GM12878 (cell line): ENCODE data around the gene PITPNC1. TPM values are rescaled to one million over a fixed set of nuclear protein-coding genes. Genes with fewer than 3 reads are reported as not detected.
A peak's percentile ranks its signal among the peaks of the same experiment; 100 is the strongest.

Experiments used
- CHD2 ChIP-seq: IDR thresholded peaks from 2 replicates; pipeline ENCODE4 v1.6.1; 2011; ENCODE audit warnings: low read depth, low read length, improper control_type of control experiment, borderline replicate concordance
- ESRRA ChIP-seq: IDR thresholded peaks from 2 replicates; pipeline ENCODE4 v1.6.1; 2012; ENCODE audit warnings: mild to moderate bottlenecking, low read length, improper control_type of control experiment
- RAD21 ChIP-seq: IDR thresholded peaks from 2 replicates; pipeline ENCODE4 v1.6.1; 2011; ENCODE audit warnings: mild to moderate bottlenecking, low read depth, low read length, moderate library complexity; ENCODE audit not compliant: insufficient read depth
- RUNX3 ChIP-seq: IDR thresholded peaks from 2 replicates; pipeline ENCODE4 v1.6.1; 2012; ENCODE audit warnings: low read length, inconsistent platforms
- SMAD1 ChIP-seq: fragments of 450-650 bp; IDR thresholded peaks from 2 replicates; pipeline ENCODE4 v1.6.1; 2018; ENCODE audit warnings: mild to moderate bottlenecking, low read depth; ENCODE audit not compliant: partially characterized antibody
- TAF1 ChIP-seq: IDR thresholded peaks from 2 replicates; pipeline ENCODE4 v1.6.1; 2011; ENCODE audit warnings: mild to moderate bottlenecking, low read depth, low read length, borderline replicate concordance
- TCF12 ChIP-seq: IDR thresholded peaks from 2 replicates; pipeline ENCODE4 v1.6.1; 2011; ENCODE audit warnings: low read depth, mild to moderate bottlenecking, low read length
- polyA plus RNA-seq, 11 experiments: library from polyadenylated mRNA; depleted of rRNA in 4 of 11; unstranded in 6 of 11; stranded (reverse) in 5 of 11; fragments of >200 nt; fragmentation: Nextera tagmentation in 4 of 11; fragmentation: Illumina TruSeq in 1 of 11; extraction: Ambion mirVana in 4 of 11; extraction: Trizol in 1 of 11; gene quantifications; 1 replicate in 1 of 11; 2 replicates in 10 of 11; pipeline versions ENCODE4 v1.2.1 to v1.2.3, GENCODE V29; 2011 to 2016; ENCODE audit warnings: inconsistent platforms in 2 of 11, missing spikeins in 2 of 11, low read depth in 1 of 11
- total RNA-seq, 4 experiments: library from RNA; depleted of rRNA in 3 of 4; stranded (reverse); fragments of >200 nt in 3 of 4; fragmentation: Illumina TruSeq in 1 of 4; extraction: Trizol in 1 of 4; gene quantifications; 2 replicates each; pipeline versions ENCODE4 v1.2.1 to v1.2.3, GENCODE V29; 2013 to 2021
- TF ChIP-seq, protein P1 (sequence below), 3 experiments: IDR thresholded peaks in 2 of 3; conservative IDR thresholded peaks in 1 of 3; 2 replicates each; pipeline ENCODE4 v1.5.1; 2011; ENCODE audit warnings: low read depth in 3 of 3, low read length in 3 of 3, mild to moderate bottlenecking in 3 of 3, control low read depth in 2 of 3, moderate library complexity in 2 of 3, inconsistent platforms in 1 of 3, mixed read lengths in 1 of 3; ENCODE audit not compliant: control insufficient read depth in 2 of 3, insufficient read depth in 1 of 3; ENCODE audit errors: extremely low read depth in 1 of 3
- TF ChIP-seq, protein P2 (sequence below): fragments of 450-650 bp; IDR thresholded peaks from 2 replicates; pipeline ENCODE4 v1.6.1; 2018; ENCODE audit warnings: mild to moderate bottlenecking, low read depth, moderate library complexity; ENCODE audit not compliant: partially characterized antibody
- TF ChIP-seq, protein P3 (sequence below): IDR thresholded peaks from 2 replicates; pipeline ENCODE4 v1.6.1; 2012; ENCODE audit warnings: low read depth, low read length, improper control_type of control experiment
- TF ChIP-seq, protein P4 (sequence below): fragments of 450-650 bp; IDR thresholded peaks from 2 replicates; pipeline ENCODE4 v1.6.1; 2016; ENCODE audit warnings: mild to moderate bottlenecking
- TF ChIP-seq, protein P5 (sequence below): fragments of 450-650 bp; formaldehyde crosslinking; IDR thresholded peaks from 2 replicates; pipeline ENCODE4 v1.4.0; 2020; ENCODE audit warnings: mild to moderate bottlenecking, moderate library complexity
- TF ChIP-seq, protein P6 (sequence below): IDR thresholded peaks from 2 replicates; pipeline ENCODE4 v1.6.1; 2012; ENCODE audit warnings: mild to moderate bottlenecking, low read depth, low read length

PITPNC1 gene
- total and polyA plus RNA-seq, 10 of the 15 experiments (the other 5 are each of a cell fraction or from before 2014, with no cell fraction given): 12.2 to 62.4 (median 47.3) TPM

DNA sequence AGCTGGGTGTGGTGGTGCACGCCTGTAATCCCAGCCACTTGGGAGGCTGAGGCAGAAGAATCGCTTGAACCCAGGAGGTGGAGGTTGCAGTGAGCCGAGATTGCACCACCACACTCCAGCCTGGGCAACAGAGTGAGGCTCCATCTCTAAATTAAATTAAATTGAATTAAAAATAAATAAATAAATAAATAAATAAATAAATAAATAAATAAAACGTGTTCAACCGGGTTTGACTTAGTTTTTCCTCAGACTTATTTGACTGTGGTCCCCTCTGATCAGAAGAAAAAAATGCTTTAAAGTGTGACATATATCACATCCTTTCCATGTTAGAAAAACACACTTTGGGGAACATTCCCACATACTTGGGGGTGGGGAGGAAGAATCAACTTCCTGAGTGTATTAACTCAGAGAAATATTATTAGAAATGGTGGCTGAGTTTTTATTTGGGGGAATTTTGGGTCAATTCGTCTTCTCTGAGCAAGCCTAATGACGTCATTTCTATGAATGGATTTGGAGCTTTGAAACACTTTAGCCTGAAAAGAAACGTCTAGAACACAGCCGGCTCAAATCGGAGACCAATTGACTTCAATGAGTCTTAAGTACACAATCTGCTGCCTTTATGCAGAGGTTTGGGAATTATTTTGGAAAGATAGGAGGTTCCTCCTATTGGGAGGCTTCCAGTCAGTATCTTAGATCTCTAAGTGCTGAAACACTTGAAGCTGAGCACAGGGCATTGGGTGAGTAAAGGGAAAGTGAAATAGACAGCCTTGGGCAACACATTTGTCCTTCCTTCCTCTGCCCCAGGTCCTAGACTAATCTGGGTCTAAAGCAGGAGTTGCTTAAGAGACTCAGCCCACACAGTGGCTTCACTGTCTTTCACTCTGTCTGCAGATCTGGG, 132.6 kb downstream of the PITPNC1 start (continued):
- TF ChIP-seq, protein P1, sequence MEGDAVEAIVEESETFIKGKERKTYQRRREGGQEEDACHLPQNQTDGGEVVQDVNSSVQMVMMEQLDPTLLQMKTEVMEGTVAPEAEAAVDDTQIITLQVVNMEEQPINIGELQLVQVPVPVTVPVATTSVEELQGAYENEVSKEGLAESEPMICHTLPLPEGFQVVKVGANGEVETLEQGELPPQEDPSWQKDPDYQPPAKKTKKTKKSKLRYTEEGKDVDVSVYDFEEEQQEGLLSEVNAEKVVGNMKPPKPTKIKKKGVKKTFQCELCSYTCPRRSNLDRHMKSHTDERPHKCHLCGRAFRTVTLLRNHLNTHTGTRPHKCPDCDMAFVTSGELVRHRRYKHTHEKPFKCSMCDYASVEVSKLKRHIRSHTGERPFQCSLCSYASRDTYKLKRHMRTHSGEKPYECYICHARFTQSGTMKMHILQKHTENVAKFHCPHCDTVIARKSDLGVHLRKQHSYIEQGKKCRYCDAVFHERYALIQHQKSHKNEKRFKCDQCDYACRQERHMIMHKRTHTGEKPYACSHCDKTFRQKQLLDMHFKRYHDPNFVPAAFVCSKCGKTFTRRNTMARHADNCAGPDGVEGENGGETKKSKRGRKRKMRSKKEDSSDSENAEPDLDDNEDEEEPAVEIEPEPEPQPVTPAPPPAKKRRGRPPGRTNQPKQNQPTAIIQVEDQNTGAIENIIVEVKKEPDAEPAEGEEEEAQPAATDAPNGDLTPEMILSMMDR (IDR thresholded peaks at IDR 0.05 in 2 of 3, conservative IDR thresholded peaks at IDR 0.05 in 1 of 3; ENCODE audit: control insufficient read depth in 2 of 3, extremely low read depth in 1 of 3, insufficient read depth in 1 of 3, low read depth in 3 of 3, low read length in 3 of 3): no peak
- TF ChIP-seq RUNX3 (no peak), SMAD1 (no peak), TCF12 (no peak), RAD21 (no peak), TAF1 (no peak), CHD2 (no peak), ESRRA (no peak)
- TF ChIP-seq, protein P2, sequence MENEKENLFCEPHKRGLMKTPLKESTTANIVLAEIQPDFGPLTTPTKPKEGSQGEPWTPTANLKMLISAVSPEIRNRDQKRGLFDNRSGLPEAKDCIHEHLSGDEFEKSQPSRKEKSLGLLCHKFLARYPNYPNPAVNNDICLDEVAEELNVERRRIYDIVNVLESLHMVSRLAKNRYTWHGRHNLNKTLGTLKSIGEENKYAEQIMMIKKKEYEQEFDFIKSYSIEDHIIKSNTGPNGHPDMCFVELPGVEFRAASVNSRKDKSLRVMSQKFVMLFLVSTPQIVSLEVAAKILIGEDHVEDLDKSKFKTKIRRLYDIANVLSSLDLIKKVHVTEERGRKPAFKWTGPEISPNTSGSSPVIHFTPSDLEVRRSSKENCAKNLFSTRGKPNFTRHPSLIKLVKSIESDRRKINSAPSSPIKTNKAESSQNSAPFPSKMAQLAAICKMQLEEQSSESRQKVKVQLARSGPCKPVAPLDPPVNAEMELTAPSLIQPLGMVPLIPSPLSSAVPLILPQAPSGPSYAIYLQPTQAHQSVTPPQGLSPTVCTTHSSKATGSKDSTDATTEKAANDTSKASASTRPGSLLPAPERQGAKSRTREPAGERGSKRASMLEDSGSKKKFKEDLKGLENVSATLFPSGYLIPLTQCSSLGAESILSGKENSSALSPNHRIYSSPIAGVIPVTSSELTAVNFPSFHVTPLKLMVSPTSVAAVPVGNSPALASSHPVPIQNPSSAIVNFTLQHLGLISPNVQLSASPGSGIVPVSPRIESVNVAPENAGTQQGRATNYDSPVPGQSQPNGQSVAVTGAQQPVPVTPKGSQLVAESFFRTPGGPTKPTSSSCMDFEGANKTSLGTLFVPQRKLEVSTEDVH: no peak
- TF ChIP-seq, protein P3, sequence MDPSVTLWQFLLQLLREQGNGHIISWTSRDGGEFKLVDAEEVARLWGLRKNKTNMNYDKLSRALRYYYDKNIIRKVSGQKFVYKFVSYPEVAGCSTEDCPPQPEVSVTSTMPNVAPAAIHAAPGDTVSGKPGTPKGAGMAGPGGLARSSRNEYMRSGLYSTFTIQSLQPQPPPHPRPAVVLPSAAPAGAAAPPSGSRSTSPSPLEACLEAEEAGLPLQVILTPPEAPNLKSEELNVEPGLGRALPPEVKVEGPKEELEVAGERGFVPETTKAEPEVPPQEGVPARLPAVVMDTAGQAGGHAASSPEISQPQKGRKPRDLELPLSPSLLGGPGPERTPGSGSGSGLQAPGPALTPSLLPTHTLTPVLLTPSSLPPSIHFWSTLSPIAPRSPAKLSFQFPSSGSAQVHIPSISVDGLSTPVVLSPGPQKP: no peak
- TF ChIP-seq, protein P4, sequence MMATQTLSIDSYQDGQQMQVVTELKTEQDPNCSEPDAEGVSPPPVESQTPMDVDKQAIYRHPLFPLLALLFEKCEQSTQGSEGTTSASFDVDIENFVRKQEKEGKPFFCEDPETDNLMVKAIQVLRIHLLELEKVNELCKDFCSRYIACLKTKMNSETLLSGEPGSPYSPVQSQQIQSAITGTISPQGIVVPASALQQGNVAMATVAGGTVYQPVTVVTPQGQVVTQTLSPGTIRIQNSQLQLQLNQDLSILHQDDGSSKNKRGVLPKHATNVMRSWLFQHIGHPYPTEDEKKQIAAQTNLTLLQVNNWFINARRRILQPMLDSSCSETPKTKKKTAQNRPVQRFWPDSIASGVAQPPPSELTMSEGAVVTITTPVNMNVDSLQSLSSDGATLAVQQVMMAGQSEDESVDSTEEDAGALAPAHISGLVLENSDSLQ: no peak
- TF ChIP-seq, protein P5, sequence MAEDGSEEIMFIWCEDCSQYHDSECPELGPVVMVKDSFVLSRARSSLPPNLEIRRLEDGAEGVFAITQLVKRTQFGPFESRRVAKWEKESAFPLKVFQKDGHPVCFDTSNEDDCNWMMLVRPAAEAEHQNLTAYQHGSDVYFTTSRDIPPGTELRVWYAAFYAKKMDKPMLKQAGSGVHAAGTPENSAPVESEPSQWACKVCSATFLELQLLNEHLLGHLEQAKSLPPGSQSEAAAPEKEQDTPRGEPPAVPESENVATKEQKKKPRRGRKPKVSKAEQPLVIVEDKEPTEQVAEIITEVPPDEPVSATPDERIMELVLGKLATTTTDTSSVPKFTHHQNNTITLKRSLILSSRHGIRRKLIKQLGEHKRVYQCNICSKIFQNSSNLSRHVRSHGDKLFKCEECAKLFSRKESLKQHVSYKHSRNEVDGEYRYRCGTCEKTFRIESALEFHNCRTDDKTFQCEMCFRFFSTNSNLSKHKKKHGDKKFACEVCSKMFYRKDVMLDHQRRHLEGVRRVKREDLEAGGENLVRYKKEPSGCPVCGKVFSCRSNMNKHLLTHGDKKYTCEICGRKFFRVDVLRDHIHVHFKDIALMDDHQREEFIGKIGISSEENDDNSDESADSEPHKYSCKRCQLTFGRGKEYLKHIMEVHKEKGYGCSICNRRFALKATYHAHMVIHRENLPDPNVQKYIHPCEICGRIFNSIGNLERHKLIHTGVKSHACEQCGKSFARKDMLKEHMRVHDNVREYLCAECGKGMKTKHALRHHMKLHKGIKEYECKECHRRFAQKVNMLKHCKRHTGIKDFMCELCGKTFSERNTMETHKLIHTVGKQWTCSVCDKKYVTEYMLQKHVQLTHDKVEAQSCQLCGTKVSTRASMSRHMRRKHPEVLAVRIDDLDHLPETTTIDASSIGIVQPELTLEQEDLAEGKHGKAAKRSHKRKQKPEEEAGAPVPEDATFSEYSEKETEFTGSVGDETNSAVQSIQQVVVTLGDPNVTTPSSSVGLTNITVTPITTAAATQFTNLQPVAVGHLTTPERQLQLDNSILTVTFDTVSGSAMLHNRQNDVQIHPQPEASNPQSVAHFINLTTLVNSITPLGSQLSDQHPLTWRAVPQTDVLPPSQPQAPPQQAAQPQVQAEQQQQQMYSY: 0 out of 2 replicates have a peak, but pooled peaks have one; percentile 66
- TF ChIP-seq, protein P6, sequence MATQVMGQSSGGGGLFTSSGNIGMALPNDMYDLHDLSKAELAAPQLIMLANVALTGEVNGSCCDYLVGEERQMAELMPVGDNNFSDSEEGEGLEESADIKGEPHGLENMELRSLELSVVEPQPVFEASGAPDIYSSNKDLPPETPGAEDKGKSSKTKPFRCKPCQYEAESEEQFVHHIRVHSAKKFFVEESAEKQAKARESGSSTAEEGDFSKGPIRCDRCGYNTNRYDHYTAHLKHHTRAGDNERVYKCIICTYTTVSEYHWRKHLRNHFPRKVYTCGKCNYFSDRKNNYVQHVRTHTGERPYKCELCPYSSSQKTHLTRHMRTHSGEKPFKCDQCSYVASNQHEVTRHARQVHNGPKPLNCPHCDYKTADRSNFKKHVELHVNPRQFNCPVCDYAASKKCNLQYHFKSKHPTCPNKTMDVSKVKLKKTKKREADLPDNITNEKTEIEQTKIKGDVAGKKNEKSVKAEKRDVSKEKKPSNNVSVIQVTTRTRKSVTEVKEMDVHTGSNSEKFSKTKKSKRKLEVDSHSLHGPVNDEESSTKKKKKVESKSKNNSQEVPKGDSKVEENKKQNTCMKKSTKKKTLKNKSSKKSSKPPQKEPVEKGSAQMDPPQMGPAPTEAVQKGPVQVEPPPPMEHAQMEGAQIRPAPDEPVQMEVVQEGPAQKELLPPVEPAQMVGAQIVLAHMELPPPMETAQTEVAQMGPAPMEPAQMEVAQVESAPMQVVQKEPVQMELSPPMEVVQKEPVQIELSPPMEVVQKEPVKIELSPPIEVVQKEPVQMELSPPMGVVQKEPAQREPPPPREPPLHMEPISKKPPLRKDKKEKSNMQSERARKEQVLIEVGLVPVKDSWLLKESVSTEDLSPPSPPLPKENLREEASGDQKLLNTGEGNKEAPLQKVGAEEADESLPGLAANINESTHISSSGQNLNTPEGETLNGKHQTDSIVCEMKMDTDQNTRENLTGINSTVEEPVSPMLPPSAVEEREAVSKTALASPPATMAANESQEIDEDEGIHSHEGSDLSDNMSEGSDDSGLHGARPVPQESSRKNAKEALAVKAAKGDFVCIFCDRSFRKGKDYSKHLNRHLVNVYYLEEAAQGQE: no peak
